ENCODE results near the gene USHBP1. TPM values are rescaled to one million over a fixed set of nuclear protein-coding genes. Genes with fewer than 3 reads are reported as not detected.
A peak's percentile ranks its signal among the peaks of the same experiment; 100 is the strongest.

USHBP1 gene
- total and polyA plus RNA-seq, 2 donors (not counting 1 experiment from before 2014, with no cell fraction given): 0.39 TPM; not detected in 1

- peak; percentile 20 for DNase-seq
- no peaks in the 10 kb centered on the region for H3K36me3 ChIP-seq (replicated peaks in 1 of 2; ENCODE audit: control extremely low read depth in 1 of 2, control insufficient read depth in 1 of 2, extremely low read depth in 1 of 2, insufficient read depth in 2 of 2, low read length in 1 of 2)
- ChIA-PET POLR2A (interaction anchor here (0.6 to 3.1 kb wide), 3 partner anchors 17 to 791 kb away, joined by 6 to 13 read pairs (median 12); partner anchors contain the start of gene OCEL1), CTCF (interaction anchor here (0.9 to 2.2 kb wide), 5 partner anchors 8 to 176 kb away, joined by 3 to 6 read pairs (median 4); partner anchors contain the start of gene BABAM1)
- Mint-ChIP-seq H3K9me3 (ENCODE audit: insufficient read depth) (no peaks in the 10 kb centered on the region), H3K27ac (peak overlapping the region; percentile 68), H3K4me1 (peaks cover 25% of the 10 kb centered on the region), H3K4me3 (peak overlapping the region; percentile 77), H3K27me3 (no peaks in the 10 kb centered on the region)
- no peak overlapping the region for H3K4me2 ChIP-seq (replicated peaks; ENCODE audit: low read depth, low read length, poor library complexity, severe bottlenecking)
- H3K9me3 ChIP-seq (ENCODE audit: control extremely low read depth in 1 of 3, control insufficient read depth in 2 of 3, insufficient read depth in 1 of 3, low read length in 2 of 3): peaks cover 0 to 2% (median 0%) of the 10 kb centered on the region in 3 donors
- no peak overlapping the region for H3K4me3 ChIP-seq (ENCODE audit: control extremely low read depth in 1 of 5, extremely low read depth in 1 of 5, insufficient read depth in 1 of 5, low read depth in 2 of 5, low read length in 4 of 5)
- intact Hi-C loops (cut with micrococcal nuclease): no loop called here
- H4K20me1 ChIP-seq (ENCODE audit: control insufficient read depth, insufficient read depth, low read length, poor library complexity, severe bottlenecking): no peaks in the 10 kb centered on the region
- peaks cover 5 to 29% of the 10 kb centered on the region in 2 donors for H3K4me1 ChIP-seq (ENCODE audit: control insufficient read depth in 2 of 2, insufficient read depth in 2 of 2, low read length in 2 of 2)
- no peak overlapping the region for H3K27ac ChIP-seq (ENCODE audit: low read length in 2 of 2)
- H3K27me3 ChIP-seq (replicated peaks in 1 of 4; ENCODE audit: control extremely low read depth in 1 of 4, control insufficient read depth in 3 of 4, insufficient read depth in 4 of 4, low read length in 3 of 4): no peaks in the 10 kb centered on the region
- 91% methylated on average over 7 of the region's 8 CpGs for WGBS (ENCODE audit: insufficient coverage)
- TF ChIP-seq CTCF (IDR thresholded peaks at IDR 0.05): no peak
- TF ChIP-seq EZH2 (IDR thresholded peaks at IDR 0.05; ENCODE audit: borderline replicate concordance, insufficient read depth, low read depth, low read length, poor library complexity, severe bottlenecking): no peak
- H2AFZ ChIP-seq (ENCODE audit: insufficient read depth, low read depth, low read length, poor library complexity, severe bottlenecking): no peak overlapping the region
- ATAC-seq (ENCODE audit: low read depth): no peak
- no peak overlapping the region for H3K9ac ChIP-seq (ENCODE audit: low read length)
- no peaks in the 10 kb centered on the region for H3K79me2 ChIP-seq (ENCODE audit: control insufficient read depth, insufficient read depth, low read length)
Observed at GRCh38 chr19:17243211-17243829, 21.2 kb downstream of the USHBP1 start.

All from B cell (primary cell).